Measurements from ENCODE around the gene IGSF9B.
"Not testable (repeated sequence)": the region's sequence is repeated elsewhere in the genome, so short reads cannot be mapped to it uniquely, and the experiment has no call there.

The IGSF9B gene, protein sequence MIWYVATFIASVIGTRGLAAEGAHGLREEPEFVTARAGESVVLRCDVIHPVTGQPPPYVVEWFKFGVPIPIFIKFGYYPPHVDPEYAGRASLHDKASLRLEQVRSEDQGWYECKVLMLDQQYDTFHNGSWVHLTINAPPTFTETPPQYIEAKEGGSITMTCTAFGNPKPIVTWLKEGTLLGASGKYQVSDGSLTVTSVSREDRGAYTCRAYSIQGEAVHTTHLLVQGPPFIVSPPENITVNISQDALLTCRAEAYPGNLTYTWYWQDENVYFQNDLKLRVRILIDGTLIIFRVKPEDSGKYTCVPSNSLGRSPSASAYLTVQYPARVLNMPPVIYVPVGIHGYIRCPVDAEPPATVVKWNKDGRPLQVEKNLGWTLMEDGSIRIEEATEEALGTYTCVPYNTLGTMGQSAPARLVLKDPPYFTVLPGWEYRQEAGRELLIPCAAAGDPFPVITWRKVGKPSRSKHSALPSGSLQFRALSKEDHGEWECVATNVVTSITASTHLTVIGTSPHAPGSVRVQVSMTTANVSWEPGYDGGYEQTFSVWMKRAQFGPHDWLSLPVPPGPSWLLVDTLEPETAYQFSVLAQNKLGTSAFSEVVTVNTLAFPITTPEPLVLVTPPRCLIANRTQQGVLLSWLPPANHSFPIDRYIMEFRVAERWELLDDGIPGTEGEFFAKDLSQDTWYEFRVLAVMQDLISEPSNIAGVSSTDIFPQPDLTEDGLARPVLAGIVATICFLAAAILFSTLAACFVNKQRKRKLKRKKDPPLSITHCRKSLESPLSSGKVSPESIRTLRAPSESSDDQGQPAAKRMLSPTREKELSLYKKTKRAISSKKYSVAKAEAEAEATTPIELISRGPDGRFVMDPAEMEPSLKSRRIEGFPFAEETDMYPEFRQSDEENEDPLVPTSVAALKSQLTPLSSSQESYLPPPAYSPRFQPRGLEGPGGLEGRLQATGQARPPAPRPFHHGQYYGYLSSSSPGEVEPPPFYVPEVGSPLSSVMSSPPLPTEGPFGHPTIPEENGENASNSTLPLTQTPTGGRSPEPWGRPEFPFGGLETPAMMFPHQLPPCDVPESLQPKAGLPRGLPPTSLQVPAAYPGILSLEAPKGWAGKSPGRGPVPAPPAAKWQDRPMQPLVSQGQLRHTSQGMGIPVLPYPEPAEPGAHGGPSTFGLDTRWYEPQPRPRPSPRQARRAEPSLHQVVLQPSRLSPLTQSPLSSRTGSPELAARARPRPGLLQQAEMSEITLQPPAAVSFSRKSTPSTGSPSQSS (N-terminal part only)

DNA sequence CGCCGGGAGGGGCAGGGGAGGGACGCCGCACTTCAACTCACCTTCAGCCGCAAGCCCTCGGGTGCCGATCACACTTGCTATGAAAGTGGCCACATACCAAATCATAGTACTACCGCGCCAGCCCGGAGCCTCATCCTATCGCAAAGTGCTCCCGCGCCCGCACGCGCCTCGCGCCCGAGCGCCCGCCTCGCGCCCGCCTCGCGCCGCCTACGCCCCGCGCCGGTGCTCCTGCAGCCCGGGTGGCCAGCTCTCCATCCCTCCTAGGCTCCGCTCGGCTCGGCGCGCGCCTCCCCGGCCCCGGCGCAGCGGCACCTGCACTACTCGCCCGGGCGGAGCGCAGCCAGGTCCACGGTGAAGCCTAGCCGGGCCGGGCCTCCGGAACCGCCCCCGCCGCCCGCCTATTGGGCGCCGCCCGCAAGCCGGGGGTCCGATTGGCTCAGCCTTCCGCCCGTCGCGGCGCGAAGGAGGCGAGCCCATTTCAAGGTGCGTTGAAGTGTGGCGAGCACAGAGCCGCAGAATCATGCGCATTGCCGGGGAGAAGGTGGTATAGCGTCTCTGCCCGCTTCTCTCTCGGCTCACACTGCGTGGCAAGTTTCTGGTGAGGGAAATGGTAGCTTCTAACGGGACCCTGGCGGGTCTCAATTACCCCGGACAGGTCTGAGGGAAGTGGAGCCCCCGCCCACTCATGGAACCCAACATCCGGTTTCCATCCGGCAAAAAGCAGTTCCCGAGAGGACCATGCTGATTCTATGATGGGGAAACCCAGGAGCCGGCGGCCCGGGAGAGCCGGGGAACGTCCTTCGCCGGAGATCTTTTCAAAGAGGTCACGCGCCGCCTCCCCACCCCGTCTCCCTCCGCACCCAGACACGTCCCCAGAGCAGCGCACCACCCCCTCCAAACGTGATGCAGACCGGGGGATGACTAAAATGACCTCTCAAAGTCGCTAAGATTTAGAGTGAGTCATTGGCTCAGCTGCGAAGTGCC, at the start of gene IGSF9B:
Gene IGSF9B (minus strand): TSS at position 319 of the 984 bp plus-strand sequence. CDS start 214 bp downstream, at position 105.
- DNase-seq = peak; percentile 79 to 99 (median 90)
- intact Hi-C loops (cut with DNase I) = no loop called here

DNA sequence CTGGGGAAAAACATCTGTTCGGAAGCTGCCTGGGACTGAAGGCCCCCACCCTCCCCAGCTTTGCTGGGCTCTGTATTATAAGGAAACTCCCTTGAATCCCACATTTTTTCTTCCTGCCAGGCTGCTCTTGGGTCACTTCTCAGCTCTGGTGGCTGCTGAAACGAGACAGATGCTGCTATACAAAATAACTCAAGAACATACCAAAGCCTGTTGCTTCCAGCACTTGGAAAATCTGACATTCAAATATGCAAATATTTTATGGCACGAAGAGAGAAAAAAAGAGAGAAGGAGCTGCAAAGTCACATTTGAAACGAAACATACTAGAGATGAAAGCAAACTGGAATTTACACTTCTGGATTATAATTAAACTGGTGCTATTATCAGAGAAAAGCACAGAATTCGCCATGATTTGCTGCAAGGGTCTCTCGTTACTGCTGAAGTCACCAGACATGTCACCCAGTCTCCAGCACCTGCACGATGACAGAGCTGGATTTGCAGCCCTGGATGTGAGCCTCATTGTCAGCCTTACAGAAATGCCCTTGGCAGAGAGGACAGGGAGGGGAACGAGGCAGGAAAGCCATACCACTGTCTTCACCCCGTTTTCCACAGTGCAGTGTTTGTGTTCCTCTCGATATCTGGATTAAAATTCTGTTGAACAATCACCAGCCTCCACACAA, 47.9 kb upstream of the IGSF9B start:
- DNase-seq = peak in 2 of 10 donors; percentile 10 to 66
- intact Hi-C loops (cut with DNase I) = no loop called here

DNA sequence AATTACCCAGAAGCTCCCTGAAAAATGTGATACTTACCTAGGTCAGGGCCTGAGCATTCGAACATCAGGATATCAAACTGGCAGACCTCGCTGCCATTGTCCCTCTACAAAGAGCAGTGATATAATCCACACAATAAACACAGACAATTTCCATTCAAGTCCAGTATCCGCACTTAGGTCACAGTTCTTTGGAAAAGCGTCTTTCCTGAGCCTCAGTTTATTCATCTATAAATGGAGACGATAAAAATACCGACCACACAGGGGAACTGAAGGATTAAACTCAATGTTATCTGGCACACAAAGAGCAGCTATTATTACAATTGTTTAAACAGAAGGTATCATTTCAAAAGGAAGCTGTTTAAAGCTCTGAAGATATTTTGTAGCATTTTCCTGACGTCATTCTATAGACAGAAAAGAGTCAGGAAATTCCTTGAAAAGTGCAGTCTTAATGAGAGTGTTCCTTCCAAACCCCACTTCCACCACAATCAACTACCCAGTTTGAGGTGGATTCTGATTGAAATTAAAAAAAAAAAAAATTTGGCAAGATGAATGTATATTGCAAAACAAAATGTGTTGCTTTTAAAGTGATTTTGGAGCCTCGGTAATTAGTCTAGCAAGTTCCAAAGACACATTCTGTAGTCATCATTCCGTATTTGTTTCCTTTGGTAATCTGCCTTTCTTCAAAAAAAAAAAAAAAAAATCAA, 47.2 kb upstream of the IGSF9B start:
- DNase-seq = peak in 1 of 10 donors; percentile 7
- intact Hi-C loops (cut with DNase I) = no loop called here

DNA sequence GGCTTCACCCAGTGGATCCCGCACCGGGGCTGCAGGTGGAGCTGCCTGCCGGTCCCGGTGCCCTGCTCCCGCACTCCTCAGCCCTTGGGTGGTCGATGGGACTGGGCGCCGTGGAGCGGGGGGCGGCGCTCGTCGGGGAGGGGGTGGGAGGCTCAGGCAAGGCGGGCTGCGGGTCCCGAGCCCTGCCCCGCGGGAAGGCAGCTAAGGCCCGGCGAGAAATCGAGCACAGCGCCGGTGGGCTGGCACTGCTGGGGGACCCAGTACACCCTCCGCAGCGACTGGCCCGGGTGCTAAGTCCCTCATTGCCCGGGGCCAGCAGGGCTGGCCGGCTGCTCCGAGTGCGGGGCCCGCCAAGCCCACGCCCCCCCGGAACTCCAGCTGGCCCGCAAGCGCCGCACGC, 46.1 kb upstream of the IGSF9B start:
- peak in 1 of 10 donors; percentile 4 for DNase-seq
- intact Hi-C loops (cut with DNase I) = not testable (repeated sequence)

DNA sequence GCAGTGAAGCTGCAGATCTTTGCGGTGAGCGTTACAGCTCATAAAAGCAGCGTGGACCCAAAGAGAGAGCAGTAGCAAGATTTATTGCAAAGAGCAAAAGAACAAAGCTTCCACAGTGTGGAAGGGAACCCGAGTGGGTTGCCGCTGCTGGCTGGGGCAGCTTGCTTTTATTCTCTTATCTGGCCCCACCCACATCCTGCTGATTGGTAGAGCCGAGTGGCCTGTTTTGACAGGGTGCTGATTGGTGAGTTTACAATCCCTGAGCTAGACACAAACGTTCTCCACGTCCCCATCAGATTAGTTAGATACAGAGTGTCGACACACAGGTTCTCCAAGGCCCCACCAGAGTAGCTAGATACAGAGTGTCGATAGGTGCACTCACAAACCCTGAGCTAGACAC, 45.6 kb upstream of the IGSF9B start:
- intact Hi-C loops (cut with DNase I) = not testable (repeated sequence)

DNA sequence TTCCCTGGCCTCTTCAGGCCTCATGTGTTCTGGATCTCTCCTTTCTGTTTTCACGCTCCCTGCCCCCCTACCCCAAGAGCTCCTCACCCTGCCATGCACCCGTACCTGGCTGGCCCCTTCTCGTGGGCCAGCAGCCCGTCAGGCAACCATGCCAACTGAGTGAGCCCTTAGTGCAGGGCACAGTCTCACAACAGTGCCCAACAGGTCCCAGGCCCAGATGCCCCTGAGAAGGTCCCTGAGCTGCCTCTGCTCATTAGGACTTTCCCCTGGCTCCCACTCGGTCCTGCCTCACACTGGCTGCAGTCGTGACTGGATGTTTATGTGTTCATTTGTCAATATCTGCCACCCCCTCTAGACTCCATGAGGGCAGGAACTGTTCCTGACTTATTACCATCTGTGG, 44.8 kb upstream of the IGSF9B start:
- peak in 1 of 10 donors; percentile 47 for DNase-seq
- intact Hi-C loops (cut with DNase I) = no loop called here

More for the DNA sequence above, 45.6 kb upstream of the IGSF9B start:
- peak in 1 of 10 donors; percentile 5 for DNase-seq

DNA sequence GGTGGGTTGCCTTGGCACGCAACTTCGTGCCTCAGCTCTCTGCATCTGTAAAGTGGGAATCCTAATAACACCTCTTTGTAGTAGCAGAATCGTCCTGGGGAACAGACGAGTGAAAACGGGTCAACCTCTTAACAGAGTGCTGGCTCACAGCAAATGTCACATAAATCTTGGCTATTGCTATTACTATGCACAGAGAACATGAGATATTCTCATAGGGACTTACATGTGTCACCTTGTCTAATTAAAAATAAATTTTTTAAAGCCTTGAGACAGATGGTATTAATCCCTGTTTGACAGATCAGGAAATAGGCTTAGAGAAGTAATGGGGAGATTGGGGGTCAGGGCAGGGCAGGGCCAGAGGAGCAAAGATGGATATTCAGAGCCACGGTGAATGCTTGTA, 44.3 kb upstream of the IGSF9B start:
- intact Hi-C loops (cut with DNase I) = no loop called here
- DNase-seq = no peak

DNA sequence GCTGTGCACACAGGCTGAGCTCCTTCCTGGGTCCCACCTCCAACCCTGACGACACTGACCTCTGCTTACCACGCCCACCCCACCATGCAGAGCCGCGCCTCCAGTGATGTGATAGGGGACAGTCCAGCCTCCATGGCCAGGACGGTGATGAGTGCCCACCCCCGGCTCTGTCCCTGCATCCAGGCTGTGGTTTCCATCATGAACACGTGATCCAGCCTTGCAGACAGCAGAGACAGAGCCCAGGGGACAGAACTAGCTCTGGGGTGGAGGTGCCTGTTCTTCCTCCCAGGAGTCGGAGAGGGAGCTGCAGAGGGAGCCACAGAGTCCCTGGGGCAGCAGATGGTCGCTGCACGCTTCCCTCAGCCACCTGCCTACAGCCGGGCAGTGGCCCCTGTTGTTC, 42.6 kb upstream of the IGSF9B start:
- intact Hi-C loops (cut with DNase I) = no loop called here

DNA sequence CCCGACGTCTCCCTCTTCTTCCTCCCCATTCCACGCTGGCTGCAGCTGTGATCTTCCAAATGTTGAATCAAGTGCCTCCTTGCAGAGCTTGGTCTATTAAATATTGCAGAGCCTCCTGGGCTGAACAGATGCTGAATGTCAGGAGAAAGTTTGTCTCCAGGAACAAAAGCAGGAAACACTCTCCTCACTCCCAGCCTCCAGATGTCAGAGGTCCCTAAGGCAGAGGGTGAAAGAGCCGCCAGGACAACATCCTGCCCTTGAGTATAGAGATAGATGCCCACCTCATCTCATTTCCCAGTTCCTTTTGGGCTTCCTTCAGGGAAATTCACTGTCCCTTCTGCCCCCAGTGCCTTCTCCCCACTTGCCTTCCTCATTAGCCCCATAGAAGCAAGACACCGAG, 40.8 kb upstream of the IGSF9B start:
- intact Hi-C loops (cut with DNase I) = no loop called here
- peak in 2 of 10 donors; percentile 10 to 29 for DNase-seq

More for the DNA sequence above, 42.6 kb upstream of the IGSF9B start:
- peak in 1 of 10 donors; percentile 47 for DNase-seq

DNA sequence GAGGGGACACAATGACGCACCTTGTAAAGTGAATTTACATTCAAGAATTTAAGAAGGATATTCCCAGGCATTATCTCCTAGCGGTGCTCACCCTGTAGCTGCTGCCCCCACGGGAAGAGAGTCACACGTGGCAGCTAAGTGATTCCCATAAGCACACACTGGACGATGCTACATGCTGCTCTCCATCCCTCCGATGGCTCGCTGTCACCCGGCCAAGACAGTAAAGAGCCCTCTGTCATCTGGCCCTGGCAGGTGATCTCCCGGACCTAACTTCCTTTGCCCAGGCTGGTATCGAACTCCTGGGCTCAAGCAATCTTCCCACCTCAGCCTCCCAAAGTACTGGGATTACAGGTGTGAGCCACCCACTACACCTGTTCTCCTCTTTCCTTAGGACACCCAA, 39.9 kb upstream of the IGSF9B start:
- intact Hi-C loops (cut with DNase I) = no loop called here
- DNase-seq = peak in 2 of 10 donors; percentile 43 to 52

DNA sequence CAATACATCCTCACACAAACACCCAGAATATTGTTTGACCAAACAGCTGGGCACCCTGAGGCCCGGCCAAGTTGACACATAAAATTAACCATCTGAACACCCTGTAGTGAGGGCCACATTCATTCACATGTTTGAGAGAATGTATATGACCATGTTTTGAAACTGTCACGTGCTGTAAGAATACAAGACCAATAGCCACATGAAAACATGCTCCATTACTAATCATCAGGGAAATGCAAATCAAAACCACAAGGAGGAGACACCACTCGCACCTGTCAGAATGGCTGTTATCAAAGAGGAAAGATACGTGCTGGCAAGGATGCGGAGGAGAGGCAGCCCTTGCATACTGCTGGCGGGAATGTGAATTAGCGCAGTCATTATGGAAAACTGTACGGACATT, 38.3 kb upstream of the IGSF9B start:
- DNase-seq = peak in 2 of 10 donors; percentile 2 to 13
- intact Hi-C loops (cut with DNase I) = no loop called here

DNA sequence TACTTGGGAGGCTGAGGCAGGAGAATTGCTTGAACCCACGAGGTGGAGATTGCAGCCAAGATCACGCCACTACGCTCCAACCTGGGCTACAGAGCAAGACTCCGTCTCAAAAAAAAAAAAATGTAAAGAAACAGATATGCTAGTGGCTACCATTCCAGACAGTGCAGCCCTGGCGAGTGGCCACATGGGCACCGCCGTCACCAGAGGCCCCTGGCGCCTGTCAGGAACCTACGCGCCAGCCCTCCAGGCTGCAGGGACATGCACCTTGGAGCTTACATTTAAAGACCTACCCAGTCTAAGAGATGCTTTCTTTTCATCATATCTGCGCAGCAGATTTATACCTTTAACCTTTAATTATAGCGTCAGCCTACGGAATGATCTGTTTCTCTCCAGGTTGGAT, 37.2 kb upstream of the IGSF9B start:
- peak in 2 of 10 donors; percentile 35 to 51 for DNase-seq
- intact Hi-C loops (cut with DNase I) = no loop called here

DNA sequence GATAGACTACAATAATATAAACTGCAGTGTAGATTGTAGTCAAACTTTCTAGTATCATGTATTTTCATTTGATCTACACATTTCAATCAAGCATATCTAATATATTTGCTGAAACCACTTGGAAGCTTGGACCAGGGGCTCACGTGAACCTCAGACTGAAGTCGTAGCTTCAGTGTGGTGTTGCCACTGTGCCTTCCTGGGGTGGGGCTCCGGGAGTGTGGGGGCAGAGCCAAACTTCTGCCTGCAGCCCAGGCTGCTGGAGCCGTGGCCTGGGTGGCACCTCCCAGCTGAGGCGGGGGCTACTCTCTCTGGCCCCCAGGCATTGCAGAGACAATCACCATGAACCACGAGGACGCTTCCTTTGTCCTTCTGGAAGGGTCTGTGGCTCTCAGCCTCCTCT, 36.3 kb upstream of the IGSF9B start:
- DNase-seq = peak in 2 of 10 donors; percentile 24 to 43
- intact Hi-C loops (cut with DNase I) = no loop called here

DNA sequence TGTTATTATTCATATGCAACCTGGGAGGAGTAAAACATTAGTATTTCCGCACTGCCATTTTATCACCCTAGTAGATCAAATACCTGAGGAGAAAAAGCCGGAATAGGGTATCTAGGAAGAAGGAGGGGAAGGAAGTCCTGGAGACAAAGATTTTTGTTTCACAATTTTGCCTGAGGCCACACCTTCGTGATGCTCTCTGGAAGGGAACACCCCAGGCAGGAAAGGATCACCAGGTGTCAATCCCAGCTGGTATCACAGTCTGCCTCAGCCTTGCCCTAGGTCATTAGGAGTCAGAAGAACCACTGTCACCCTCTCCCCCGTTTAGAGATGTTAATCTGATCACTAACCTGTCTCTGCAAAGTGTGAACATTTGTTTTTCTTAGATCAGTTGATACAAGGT, 35.4 kb upstream of the IGSF9B start:
- intact Hi-C loops (cut with DNase I) = no loop called here
- peak in 1 of 10 donors; percentile 17 for DNase-seq

DNA sequence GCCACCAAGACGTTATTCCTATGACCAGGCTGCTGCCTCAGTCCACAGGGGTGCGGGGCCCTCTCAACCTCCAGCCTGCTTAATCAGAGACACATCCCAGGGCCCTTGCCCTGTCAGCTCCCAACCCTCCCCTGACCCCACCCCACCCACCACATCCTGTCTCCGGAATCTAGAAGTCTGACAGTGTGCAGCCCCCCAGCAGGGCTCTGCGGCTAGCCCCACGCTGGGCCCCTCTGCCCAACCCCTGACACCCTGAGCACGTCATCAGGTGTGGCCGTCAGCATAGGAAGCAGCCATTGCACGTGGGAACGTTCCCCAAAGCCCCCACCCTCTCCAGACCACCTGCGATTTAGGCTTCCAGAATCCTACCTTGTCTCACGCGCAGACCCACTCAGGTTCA, 34.3 kb upstream of the IGSF9B start:
- intact Hi-C loops (cut with DNase I) = no loop called here
- peak in 3 of 10 donors; percentile 39 to 55 (median 46) for DNase-seq

DNA sequence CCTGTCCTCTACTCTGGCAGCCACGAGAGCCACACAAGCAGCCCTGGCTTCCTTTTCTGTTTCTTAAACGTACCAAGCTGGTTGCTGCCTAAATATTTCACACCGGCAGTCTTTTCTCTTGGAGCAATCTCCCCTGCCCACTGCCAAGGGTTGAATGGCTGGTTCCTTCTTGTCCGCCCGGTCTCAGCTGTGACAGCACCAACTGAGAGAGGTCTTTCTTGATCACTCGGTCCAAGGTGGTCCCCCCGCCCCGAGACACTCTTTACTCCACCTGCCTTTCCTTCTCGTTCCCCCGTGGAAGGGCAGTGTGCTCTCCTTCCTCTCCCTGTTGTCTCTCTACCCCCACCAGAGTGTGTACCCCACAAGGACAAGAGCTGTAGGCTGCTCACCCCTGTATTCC, 33.7 kb upstream of the IGSF9B start:
- DNase-seq = peak in 3 of 10 donors; percentile 13 to 62 (median 51)
- intact Hi-C loops (cut with DNase I) = no loop called here

DNA sequence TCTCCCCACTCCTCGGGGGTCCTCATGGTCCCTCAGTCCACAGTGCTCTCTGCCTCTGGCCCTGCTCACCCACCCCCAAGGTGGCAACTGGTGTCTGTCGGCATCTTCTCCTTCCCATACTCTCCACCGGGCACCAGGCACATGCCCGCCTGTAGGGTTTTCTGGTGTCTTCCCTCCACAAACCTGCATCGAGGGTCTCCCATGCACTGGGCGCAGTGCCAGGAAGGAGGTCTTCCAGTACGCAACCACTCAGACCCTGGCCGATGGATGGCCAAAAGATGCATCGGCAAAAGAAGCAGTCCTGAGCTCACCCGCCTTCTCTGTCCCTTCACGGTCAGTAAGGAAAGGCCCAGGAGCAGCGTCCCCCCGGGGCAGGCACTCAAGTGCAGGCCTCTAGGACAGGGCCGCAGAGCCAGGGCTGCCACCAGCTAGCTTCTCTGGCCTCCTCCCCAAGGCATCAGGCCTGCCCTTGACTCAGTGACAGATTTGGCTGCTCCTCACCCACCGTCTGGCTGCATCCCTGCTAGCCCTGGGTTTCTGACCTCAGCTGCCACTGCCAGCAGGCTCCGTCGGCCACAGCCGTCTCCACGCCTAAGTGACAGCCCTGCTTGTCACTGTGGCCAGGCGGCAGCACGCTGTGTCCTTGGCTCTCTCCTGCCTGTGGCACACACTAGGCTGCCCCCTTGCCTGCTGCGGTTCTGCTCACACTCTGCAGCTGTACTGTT, 32.1 kb upstream of the IGSF9B start:
- intact Hi-C loops (cut with DNase I) = no loop called here
- peak in 3 of 10 donors; percentile 19 to 67 (median 33) for DNase-seq

Data from posterior cingulate gyrus (tissue), 11 donors.